Liver (tissue), 3 donors: Measurements from ENCODE around the gene SLC25A10.
"Not testable (repeated sequence)": the region's sequence is repeated elsewhere in the genome, so short reads cannot be mapped to it uniquely, and the experiment has no call there.

Experiments
- CTCF ChIP-seq: fragments of 150-350 bp; IDR thresholded peaks from 2 replicates; pipeline ENCODE4 v1.5.1; 2017; ENCODE audit warnings: improper control_type of control experiment, low read depth, low read length; ENCODE audit not compliant: missing input control
- EGR1 ChIP-seq, 2 donors: IDR thresholded peaks; 2 replicates each; pipeline ENCODE4 v1.6.1; 2016 to 2018; ENCODE audit warnings: antibody characterized with exemption in 2 of 2, low read depth in 2 of 2
- JUND ChIP-seq, 2 donors: IDR thresholded peaks; 2 replicates each; pipeline ENCODE4 v1.6.1; 2016; ENCODE audit warnings: antibody characterized with exemption in 2 of 2
- MAX ChIP-seq: IDR thresholded peaks from 2 replicates; pipeline ENCODE4 v1.6.1; 2016; ENCODE audit warnings: antibody characterized with exemption
- REST ChIP-seq: IDR thresholded peaks from 2 replicates; pipeline ENCODE4 v1.6.1; 2016; ENCODE audit warnings: antibody characterized with exemption, mild to moderate bottlenecking
- donor health status: healthy.
- donor health status: healthy.

GRCh38 chr17:81739593-81739992 is 27.5 kb downstream of the SLC25A10 start:
- TF ChIP-seq CTCF; REST; JUND (IDR thresholded peaks at IDR 0.05); EGR1 (IDR thresholded peaks at IDR 0.05; ENCODE audit: low read depth in 2 of 2); MAX: not testable (repeated sequence)
